Fibroblast of mammary gland (primary cell): ENCODE results near the gene DSCAM.

Experiments
- DNase-seq: peaks from one replicate; pipeline ENCODE4 v3.0.0-alpha.2; 2010; ENCODE audit warnings: low read depth
- H3K4me3 ChIP-seq: 2 replicates; pipeline ENCODE4 v1.5.1; 2011; ENCODE audit warnings: low read depth, mild to moderate bottlenecking, low read length, moderate library complexity; ENCODE audit not compliant: control insufficient read depth
- CTCF ChIP-seq: conservative IDR thresholded peaks from 2 replicates; pipeline ENCODE4 v1.5.1; 2011; ENCODE audit warnings: low read depth, low read length, inconsistent platforms; ENCODE audit not compliant: control insufficient read depth, insufficient read depth

DSCAM gene

GRCh38 chr21:40215941-40216340 is 631.0 kb downstream of the DSCAM start:
- no peak for DNase-seq
- H3K4me3 ChIP-seq, result no peak overlapping the region
- no peak for TF ChIP-seq CTCF

GRCh38 chr21:40210251-40210650 is 636.7 kb downstream of the DSCAM start:
- no peak for DNase-seq
- no peak for TF ChIP-seq CTCF
- H3K4me3 ChIP-seq, result no peak overlapping the region

GRCh38 chr21:40208948-40209345 is 638.0 kb downstream of the DSCAM start:
- no peak for DNase-seq
- no peak for TF ChIP-seq CTCF
- H3K4me3 ChIP-seq, result no peak overlapping the region

GRCh38 chr21:40208206-40208947 is 638.6 kb downstream of the DSCAM start:
- no peak for DNase-seq
- no peak for TF ChIP-seq CTCF
- no peak overlapping the region for H3K4me3 ChIP-seq

- H3K4me3 ChIP-seq, result no peak overlapping the region
- TF ChIP-seq CTCF, result no peak
- DNase-seq, result no peak
Observed at GRCh38 chr21:40200946-40201345, 646.0 kb downstream of the DSCAM start.

GRCh38 chr21:40200126-40200525 is 646.8 kb downstream of the DSCAM start:
- no peak for DNase-seq
- TF ChIP-seq CTCF, result no peak
- no peak overlapping the region for H3K4me3 ChIP-seq

- no peak for DNase-seq
- no peak for TF ChIP-seq CTCF
- no peak overlapping the region for H3K4me3 ChIP-seq
Observed at GRCh38 chr21:40194185-40194980, 652.6 kb downstream of the DSCAM start.
